ENCODE measurements around the gene RPL34.
"Not testable (repeated sequence)": the region's sequence is repeated elsewhere in the genome, so short reads cannot be mapped to it uniquely, and the experiment has no call there.

Gene RPL34

DNA sequence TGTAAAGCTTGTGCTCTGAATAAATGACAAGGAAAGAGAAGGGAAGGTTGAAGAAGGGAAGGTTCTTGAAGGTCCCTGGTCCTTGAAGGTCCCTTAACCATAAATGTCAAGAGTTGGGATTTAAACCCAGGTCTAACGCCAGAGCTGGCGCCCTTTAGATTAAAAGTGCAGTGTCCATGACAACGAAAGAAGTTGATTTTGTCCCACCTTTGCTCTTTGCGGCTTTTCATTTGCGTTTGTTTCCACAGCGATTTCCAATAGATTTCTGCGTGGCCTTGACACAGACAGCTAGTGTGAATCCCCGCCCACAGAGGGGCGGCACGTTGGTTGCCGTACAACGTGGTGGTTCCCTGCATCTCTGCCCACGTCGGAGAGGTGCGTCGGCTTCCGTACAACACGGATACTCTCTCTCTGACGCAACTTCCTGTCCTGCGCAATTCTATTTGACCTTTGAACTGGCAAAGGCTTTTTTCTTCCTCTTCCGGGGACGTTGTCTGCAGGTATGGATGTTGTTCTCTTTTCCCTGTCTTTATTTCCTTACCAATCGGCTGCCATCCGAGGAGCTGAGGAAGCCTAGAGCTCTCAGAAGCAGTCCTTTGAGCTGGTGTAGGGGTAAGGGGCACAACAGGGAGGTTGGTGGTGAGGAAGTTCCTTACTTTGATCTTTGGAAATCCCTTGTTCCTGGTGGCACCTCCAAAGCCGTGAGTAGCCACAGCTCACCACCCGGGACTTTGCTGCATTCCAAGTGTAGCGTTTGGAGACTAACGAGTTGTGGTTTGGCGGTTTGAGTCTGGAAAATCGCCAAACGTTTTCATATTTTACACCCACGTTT lies at the start of gene RPL34:
TSS of gene RPL34 (plus strand) at position 476 of the 832 bp plus-strand sequence. CDS start 1,384 bp downstream, outside the sequence.
- DNase-seq, result peak; percentile 93 to 94

DNA sequence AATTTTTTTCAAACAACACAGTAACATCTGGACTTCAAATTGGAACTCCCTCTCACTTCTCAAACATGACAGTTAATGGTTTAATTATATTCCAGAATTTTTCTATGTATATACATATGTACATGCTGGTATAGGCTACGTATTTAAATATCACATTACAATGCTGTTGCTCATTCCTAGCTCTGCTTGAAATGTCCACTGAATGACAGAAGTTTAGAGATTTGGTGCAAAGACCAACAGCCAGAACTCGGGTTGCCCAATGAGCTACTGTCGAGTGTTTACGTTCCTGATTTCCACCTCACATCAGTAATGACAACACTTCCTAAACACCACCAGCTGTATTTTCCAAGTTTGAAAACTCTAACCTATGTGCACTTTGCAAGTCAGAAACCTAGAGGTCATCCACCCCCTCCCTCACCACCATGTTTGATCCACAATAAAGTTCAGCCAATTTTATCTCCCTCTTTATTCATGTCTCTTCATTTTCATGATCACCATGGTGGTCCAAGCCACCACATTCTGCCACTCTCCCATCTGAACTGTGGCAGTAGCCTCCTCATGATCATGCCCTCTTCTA lies 49.3 kb upstream of the RPL34 start:
- no peak for DNase-seq

DNA sequence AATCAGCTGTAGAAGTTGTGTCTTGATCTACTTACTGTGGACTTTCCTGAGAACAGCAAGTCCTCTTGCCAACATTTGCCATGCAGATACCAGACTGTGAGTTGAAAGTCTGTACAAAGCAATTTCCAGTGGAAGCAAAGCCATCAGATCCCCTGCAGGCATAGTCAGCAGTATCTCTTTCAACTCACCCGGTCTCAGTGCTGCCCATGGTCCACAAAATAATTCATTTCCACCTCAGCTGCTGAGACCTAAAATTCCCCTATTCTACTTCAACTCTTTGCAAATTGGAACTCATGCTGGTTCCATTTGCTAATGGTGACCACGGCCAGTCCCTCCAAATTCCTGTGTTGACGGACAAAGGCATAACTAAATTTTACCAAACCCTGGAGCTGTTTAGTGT lies 46.0 kb upstream of the RPL34 start:
- DNase-seq, result no peak

DNA sequence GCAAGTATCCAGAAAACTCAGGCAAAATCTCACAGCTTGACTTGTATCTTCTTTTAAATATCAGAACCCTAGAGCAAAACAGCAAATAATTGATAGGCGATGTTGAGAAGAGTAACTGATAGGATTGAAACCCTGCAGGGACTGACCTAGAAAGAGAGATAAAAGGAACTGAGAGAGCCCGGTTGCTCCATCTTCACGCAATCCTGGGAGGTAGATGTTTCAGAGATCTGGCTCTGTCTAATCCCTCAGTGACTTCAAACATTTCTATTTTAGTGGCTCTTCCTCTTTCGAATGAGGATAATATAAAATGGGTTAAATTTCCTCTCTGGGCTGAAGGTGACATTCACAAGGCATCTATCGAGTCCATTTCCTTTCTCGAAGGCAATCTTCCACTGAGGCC lies 39.3 kb upstream of the RPL34 start:
- no peak for DNase-seq

DNA sequence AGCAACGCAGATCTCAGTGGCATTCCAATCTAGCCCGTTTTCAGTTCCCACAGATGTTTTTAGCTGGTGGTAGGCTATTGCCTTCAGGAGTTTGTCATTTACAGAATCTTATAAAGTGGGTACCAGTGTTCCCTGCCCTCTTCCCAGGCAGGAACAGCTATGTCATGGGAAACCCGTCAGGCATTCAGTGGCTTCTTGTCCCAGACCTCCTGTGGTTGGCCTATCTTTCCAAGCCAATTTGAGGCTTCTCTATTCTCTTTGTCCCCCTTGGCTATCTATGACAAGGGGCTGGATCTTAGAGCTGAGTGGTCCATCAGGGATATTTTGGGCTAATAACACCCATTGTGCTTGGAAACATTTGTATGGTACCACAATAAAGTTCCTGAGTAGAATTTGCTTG lies 33.6 kb upstream of the RPL34 start:
- DNase-seq, result no peak

DNA sequence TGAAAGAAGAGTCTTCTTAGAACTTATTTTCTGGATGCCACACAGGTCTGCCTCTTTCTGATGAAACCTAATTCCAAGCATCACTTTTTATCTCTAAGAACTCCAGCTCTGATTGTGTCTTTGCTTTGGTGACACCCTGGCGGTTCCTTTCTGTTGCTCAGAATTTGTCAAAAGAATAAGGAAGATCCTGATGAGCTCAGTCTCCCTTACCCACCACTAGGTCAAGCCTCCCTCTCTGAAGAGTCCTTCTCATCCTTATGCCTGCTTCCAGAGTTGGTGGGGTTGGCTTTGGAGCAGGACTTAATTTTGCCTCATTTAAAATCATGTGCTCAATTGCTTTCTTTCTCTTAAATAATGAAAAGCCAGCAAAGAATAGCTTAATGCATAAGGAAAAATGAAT lies 31.5 kb upstream of the RPL34 start:
- no peak for DNase-seq

DNA sequence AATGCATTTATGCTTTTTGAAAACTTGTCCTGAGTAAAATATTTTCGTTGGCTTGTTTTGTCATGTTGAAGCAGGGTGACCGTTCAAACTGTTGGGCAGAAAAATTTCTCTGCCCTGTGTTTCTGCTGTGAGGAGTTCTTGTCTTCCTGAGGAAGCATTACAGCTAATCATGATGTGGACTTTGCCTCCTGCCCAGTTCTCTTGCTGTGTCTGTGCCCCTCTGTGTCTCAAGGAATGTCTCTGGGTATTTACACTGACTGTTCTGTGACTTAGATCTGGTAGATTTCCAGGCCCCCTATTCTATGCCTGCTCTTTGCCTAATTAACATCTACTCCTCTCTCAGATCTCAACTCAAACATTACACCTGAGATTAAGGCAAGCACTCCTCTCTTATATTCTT lies 30.4 kb upstream of the RPL34 start:
- DNase-seq, result no peak

DNA sequence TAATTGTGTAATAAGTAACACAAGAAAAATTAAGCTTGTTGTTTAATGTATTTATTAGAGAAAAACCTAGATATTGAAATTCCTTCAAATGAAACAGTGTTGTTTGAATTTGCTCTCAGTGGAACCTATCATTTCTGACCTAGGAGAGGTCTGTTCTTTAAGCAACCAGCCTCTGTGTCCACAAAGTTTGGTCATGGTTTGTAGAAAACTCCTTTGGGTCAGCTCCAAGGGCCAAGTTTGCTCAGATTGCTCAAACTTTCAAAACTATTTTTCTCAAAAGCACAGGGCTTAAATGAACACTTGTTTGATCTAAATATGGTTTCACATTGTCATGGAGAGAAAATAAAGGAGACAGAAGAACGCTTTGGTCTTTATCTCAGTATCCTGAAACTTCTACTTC lies 29.6 kb upstream of the RPL34 start:
- DNase-seq, result no peak

DNA sequence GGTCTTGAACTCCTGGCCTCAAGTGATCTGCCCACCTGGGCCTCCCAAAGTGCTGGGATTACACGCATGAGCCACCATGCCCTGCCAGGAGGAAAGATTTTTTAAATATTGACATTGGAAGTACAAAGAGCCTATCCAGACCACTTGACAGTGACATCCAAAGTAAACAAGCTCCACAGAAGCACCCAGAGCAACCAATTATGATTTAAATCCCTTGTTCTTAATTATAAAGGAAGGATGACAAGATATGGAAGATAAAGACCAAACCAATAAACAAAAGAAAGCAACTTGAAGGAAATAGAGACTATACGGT lies 27.7 kb upstream of the RPL34 start:
- no peak for DNase-seq

DNA sequence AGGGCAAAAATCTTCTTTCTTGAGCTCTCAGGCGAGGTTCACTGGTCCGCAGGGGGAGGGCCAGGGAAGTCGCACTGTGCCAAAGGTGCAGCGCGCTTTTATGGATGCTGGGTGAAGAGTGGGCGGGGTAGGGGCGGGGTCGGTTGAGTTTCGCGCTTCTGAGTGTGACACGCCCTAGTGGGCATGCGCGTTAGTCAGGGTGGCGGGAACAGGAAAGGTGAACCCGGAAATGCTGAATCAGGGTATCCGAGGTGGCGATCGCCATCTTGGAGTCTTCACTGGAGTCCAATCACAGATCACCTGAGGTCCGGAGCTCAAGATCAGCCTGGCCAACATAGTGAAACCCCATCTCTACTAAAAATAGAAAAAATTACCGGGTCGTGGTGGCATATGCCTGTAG lies 26.1 kb upstream of the RPL34 start:
- DNase-seq, result not testable (repeated sequence)

DNA sequence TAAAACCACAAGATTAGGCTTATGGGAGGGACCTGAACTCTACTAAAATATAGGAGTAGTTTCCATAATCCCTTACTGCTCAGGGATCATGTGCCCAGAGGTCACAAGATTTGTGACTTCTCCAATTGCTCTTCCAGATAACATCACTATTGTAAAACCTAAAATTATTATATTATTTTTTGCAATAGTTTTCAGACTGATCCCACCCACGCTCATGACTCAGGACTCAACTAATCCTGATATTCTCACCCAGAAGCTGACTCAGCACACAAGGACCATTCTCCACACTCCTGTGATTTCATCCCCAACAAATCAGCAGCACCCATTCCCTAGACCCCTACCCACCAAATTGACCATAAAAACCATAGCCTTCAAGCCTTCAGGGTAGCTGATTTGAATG lies 24.0 kb upstream of the RPL34 start:
- DNase-seq, result no peak

DNA sequence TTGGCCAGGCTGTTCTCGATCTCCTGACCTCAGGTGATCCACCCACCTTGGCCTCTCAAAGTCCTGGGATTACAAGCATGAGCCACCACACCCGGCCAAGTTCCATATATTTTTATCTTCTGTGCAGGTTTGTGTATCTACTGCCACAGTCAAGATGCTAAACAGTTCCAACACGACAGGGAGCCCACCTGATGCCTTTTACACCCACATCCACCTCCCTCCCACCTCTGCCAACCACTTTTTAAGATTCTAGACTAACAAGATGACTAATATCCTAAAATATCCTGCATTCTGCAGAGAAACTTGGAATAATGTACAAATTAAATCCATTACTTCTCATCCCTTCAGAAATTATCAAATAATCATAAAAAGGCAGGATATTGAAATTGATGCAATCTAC lies 19.3 kb upstream of the RPL34 start:
- DNase-seq, result no peak

DNA sequence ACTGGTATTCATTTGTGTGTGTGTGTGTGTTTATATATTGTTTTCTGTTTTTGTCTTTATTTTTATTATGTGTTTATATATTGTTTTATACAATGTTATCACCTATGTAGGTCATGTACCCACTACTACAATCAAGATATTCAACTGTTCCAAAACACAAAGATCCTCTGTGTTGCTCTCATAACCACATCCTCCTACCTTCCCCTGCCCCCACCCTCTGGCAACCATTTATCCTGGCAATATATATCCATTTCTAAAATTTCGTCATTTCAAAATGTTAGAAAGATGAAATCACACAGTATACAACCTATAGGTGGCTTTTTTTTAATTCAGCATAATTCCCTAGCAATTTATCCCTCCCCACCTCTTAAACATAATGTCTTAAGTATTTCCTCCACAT lies 18.8 kb upstream of the RPL34 start:
- DNase-seq, result no peak

DNA sequence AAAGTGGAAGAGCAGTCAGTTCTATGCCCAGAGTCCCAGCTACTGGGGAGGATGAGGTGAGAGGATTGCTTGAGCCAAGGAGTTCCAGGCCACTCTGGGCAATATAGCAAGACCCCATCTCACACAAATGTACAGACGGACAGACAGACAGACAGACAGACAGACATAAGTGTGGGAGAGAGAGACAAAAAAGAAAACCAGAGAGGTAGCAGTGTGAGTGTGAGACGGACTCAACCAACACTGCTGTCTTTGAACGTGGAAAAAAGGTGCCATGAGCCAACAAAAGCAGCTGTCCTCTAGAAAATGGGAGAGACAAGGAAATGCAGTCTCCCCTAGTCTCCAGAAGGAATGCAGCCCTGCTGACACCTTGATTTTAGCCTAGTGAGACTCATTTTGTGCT lies 18.2 kb upstream of the RPL34 start:
- no peak for DNase-seq

DNA sequence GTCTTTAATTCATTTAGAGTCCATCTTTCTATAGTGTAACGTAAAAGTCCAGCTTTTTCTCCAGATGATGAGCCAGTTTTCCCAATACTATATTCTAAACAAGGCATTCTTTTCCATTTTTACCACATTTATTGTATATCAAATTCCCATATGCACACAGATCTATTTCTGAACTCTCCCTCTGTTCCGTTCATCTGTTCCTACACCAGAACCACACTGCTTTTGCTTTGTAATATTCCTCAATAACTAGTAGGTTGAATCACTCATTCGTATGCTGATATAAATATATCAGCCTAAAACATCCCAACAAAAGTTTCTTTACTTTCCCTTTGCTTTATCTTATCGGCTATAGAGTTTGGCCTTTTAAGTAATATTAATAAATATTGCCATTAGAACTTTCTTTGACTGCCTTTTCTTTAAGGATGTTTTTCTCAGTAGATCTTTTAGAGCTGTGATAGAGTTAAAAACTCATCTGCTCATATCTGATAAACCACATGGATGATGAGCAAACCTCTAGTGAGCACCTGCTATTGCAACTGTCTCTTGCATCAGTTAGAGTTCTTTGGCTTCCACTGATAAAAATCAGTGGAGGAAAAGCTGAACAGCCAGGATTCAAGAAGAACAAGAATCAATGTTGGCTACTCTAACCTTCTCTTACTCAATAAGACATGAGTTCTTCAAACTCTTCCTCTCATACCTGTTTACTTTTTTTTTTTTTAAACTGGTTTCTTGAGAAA lies 13.1 kb upstream of the RPL34 start:
- no peak for DNase-seq

DNA sequence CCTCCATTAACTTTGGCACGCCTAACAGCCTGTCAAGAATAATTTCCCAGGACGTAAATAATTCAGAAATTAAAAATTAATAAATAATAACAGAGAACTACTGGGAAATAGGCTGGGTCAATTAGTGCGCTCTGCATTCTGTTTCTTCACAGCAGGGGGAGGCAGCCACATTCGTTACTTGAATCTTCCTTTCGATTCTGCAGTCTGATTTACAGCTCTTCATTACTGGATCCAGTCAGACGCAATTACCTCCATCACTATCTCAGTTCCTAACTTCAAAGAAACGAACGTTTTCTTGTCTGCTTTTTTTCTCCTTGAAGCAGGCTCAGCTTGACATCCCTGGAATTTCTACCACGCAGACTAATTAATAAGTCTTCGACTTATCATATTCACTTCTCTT lies 9.0 kb upstream of the RPL34 start:
- DNase-seq, result no peak

DNA sequence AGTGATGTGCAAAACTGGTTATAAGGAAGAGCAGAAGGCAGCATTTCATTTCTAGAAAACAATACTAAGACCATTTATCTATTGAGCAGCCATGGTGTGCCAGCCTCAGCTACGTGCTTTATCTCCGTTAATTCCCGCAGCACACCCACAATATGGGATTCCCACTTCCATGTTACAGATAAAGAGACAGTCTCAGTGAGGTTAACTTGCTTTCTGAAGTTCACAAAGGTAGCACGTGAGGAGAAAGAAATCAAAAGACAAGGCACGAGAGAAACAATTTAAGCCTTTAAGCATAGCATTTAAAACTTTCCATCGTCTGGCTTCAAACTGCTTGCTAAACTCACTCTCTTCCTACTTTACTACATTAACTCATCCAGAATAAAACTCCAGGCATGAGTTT lies 8.0 kb upstream of the RPL34 start:
- no peak for DNase-seq

DNA sequence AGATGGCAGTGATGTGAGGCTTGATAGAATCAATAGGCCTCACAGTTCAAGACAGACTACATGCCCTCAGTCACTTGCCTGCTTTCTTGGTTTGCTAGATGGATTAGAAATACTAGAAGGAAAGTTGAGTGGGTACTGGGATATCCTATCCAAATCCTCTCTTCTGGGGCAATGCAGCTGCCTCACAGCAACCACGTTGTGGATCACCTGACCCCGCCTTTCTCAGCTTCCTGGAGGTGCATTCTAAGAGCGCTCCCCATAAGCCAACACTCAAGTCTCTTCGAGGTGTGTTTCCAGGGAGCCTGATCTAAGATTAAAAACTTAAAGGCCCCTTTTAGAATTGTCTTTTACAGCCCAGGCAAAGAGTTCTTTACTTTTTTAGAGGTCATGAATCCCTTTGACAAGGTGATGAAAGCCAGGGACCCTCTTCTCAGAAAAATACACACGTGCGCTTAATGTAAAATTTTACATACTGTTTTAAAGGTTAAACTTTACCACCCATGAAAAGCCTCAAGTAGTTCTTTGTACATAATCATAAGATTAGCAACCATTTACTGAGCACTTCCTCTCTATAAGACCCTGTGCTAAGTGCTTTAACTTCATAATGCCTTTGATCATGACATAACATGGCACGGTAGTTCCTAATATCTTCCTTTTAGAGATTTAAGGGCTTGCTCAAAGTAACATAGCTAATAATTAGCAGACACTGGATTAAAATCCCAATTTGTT lies 840 bp upstream of the RPL34 start:
- DNase-seq, result peak in 1 of 2 experiments; percentile 39

DNA sequence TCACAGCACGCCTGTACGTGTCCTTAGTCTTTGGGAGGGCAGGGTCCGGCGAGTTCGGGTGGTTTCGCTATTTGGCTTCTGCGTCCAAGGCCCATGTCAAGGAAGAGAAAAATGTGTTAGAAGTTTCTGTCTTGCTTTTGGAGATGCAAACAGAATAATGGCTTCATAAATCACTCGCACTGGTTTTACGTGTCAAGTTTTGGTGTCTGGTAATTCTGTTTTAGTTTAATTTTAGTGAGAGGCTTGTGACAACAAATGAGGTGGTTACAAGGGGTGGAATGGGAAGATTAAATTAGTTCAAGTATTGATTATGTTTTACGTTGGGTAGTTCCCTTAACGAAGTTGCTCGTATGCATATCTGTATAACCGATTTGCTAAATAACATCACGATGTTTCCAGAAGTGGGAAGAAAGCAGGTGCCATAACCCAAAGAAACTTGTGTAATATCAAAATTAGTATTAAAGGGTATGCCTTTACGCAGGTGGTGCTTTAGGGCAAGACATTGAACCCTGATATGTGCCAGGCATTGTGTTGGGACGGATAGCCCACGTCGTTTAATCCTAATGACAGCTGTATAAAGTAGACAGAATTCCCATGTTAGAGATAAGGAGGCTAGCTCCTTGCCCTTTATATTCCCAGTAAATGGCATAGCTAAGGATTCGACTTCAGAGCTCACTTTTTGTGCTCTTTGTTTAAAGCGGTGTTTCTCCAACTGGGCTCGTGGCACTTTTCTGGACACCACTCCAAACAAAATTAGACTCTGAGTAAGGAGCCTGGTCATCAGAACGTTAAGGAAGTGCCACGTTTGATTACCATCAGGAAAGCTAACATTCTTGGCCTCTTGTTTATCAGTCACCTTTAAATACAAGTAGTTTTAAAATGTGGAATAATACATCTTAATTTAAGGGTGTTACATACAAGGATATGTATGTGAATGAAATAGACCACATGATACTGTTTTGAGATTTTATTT lies 843 bp downstream of the RPL34 start:
- DNase-seq, result no peak

DNA sequence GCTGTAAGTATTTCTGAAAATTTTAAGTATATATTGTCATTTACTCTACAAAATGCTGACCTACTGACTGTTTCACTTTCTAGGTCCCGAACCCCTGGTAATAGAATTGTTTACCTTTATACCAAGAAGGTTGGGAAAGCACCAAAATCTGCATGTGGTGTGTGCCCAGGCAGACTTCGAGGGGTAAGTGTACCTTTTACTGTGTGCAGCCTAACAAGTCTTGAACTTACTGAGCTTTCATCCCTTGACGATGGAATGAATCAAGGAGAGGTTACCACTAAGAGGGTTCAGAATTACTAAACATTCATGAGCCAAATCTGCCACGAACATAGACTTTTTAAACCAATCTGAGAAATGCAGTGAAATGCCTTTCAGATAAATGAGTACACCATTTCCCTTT lies 1.6 kb downstream of the RPL34 start:
- no peak for DNase-seq

DNA sequence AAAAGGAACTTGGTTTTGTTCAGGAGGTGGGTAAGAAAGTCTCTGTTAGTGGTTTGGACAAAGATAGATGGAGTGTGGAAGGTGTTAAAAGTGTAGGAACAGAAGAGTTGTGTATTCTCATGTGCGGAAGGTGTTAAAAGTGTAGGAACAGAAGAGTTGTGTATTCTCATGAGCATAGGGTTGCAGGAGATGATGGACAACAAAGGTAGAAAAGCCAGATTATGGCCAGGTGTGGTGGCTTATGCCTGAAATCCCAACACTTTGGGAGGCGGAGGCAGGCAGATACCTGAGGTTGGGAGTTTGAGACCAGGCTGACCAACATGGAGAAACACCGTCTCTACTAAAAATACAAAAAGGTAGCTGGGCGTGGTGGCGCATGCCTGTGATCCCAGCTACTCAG lies 2.5 kb downstream of the RPL34 start:
- DNase-seq, result no peak

All from AML-193 (cell line).